ENCODE data around the gene CIB1.

GRCh38 chr15:90203922-90204321, 29.8 kb downstream of the CIB1 start:
- TF ChIP-seq POLR2A (IDR thresholded peaks at IDR 0.05), result no peak
- TF ChIP-seq CTCF (IDR thresholded peaks at IDR 0.05), result no peak

Data from breast epithelium (tissue), 3 donors.